Measurements from ENCODE around the gene AKNA.

AKNA gene

DNA sequence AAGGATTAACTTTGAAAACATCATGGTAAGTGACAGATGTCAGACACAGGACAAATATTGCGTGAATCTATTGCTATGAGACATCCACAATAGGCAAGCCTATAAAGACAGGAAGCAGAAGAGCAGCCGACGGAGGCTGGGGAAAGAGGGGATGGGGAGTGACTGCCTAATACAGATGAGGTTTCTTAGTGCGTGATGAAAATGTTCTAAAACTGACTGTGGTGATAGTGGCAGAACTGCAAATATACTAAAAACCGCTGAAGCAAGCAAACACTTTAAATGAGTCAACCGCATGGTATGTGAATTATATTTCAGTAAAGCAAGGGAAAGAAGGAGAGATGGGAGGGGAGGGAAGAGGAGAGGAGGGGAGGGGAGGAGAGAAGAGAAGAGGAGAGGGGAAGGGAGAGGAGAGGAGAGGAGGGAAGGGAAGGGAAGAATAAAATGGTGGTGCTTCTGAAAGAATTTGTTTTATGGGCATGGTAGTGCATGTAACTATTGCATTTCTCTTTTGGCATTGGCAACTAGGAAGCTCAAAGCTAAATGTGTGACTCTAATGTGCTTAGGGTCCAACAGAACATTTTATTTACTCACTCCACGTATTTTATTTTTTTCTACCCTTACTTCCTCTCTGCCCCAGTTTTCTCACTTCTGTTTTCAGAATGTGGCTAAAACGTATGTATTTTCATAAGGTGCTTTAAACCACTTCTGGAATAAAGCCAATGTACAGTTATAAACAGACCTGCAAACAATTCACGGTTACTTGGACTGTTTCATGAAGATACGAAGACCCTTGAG, 21.3 kb downstream of the AKNA start:
- H3K36me3 ChIP-seq, result peaks cover 54 to 84% (median 77%) of the 10 kb centered on the region in 3 donors
- DNase-seq, result no peak
- H3K27me3 ChIP-seq, result no peaks in the 10 kb centered on the region
- no peak overlapping the region for H3K4me3 ChIP-seq
- H3K9me3 ChIP-seq, result no peaks in the 10 kb centered on the region
- intact Hi-C loops (cut with DNase I; ENCODE audit: low total_unique reads), result no loop called here
- H3K27ac ChIP-seq, result peak overlapping the region; percentile 49 to 57
- H3K4me1 ChIP-seq, result peaks cover 0 to 20% (median 15%) of the 10 kb centered on the region in 4 donors
- TF ChIP-seq, protein P1, sequence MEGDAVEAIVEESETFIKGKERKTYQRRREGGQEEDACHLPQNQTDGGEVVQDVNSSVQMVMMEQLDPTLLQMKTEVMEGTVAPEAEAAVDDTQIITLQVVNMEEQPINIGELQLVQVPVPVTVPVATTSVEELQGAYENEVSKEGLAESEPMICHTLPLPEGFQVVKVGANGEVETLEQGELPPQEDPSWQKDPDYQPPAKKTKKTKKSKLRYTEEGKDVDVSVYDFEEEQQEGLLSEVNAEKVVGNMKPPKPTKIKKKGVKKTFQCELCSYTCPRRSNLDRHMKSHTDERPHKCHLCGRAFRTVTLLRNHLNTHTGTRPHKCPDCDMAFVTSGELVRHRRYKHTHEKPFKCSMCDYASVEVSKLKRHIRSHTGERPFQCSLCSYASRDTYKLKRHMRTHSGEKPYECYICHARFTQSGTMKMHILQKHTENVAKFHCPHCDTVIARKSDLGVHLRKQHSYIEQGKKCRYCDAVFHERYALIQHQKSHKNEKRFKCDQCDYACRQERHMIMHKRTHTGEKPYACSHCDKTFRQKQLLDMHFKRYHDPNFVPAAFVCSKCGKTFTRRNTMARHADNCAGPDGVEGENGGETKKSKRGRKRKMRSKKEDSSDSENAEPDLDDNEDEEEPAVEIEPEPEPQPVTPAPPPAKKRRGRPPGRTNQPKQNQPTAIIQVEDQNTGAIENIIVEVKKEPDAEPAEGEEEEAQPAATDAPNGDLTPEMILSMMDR (IDR thresholded peaks at IDR 0.05), result no peak

DNA sequence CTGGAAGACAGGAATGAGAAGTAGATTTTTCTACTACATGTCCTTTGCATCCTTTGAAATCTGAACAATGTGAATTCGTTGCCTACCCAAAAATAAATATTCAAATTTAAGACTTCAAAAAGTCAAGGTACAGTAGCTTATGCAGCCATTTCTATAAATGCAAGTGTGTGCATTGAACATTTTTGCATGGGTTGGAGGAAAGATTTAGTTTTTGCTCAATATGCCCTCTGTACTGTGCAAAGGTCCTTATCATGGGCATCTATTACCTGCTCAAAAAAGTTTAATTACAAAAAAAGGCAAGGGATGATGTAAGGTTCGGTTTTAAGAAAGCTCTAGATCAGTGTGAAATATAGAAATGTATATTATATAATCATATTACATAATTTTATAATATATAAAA, 22.6 kb downstream of the AKNA start:
- Histone ChIP-seq H3K27ac (no peak overlapping the region), H3K9me3 (no peaks in the 10 kb centered on the region), H3K4me1 (peaks cover 0 to 20% (median 15%) of the 10 kb centered on the region in 4 donors), H3K4me3 (no peak overlapping the region), H3K36me3 (peaks cover 67 to 84% (median 78%) of the 10 kb centered on the region in 3 donors), H3K27me3 (no peaks in the 10 kb centered on the region)
- no peak for DNase-seq
- intact Hi-C loops (cut with DNase I; ENCODE audit: low total_unique reads), result no loop called here
- TF ChIP-seq, protein P1 (IDR thresholded peaks at IDR 0.05), result no peak

DNA sequence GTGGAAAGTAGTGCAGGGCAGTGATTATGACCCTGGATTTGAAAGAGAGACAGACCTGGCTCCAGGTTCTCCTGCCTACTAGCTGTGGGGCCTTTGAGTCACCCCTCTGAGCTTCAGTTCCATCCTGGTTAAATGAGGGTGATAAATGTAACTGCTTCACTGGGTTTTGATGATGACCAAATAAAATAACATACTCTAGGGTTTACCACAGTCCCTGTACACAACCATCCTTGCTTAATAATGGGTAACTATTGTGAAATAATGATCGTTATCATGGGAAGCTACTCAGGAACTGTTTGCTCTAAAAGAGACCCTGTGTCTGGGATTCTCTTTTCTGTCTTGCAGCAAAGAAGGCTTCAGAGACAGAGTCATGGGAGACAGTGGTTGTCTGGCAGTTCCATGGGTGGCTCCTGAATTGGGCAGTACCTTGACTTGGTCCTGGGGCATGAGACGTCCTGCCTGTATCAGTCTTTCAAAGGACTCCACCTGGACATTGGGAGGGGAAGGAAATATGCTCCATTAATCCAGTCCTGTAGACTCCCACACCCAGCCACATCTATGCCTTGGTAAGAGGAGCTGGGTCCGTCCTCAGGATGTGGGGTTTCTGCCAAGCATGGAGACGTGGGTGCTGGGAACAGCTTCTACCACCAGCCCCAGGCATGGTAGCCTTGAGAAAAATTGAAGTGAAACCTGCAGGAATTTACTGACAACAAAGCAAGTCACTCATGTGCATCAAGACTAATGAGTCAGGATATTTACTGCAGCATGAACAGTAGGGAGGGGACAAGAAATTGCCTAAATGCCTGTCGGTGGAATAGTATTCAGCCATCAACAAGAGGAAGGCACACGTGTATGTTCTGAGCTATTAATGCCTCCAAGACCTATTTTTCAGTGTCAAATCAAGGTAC, 23.4 kb downstream of the AKNA start:
- DNase-seq, result no peak
- H3K27me3 ChIP-seq, result no peaks in the 10 kb centered on the region
- intact Hi-C loops (cut with DNase I; ENCODE audit: low total_unique reads), result no loop called here
- peaks cover 0 to 20% (median 15%) of the 10 kb centered on the region in 4 donors for H3K4me1 ChIP-seq
- TF ChIP-seq, protein P1 (IDR thresholded peaks at IDR 0.05), result no peak
- H3K9me3 ChIP-seq, result no peaks in the 10 kb centered on the region
- no peak overlapping the region for H3K4me3 ChIP-seq
- H3K36me3 ChIP-seq, result peaks cover 75 to 87% (median 81%) of the 10 kb centered on the region in 3 donors
- H3K27ac ChIP-seq, result peak overlapping the region in 1 of 2 donors; percentile 24

DNA sequence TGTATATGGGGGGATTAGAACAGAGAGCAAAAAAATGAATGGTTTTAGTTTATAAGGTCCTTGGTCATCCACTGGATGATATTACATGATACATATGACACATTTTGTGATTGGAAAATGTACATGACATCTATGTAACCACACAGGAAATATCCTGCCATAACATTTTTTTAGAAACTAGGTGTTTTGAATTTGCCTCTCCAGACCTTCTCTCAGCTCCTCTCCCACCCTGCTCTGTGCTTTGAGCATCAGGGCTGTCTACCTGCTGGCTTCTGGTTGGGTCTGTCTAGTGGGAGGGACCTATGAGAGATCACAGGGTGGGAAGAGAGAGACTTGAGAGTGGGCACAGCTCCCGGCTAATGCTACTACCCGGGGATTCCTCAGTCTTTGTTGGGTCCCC, 24.4 kb downstream of the AKNA start:
- no peaks in the 10 kb centered on the region for H3K27me3 ChIP-seq
- intact Hi-C loops (cut with DNase I; ENCODE audit: low total_unique reads), result no loop called here
- TF ChIP-seq, protein P1 (IDR thresholded peaks at IDR 0.05), result no peak
- H3K36me3 ChIP-seq, result peaks cover 81 to 94% (median 83%) of the 10 kb centered on the region in 3 donors
- H3K27ac ChIP-seq, result peak overlapping the region in 1 of 2 donors; percentile 24
- DNase-seq, result no peak
- H3K4me1 ChIP-seq, result peaks cover 0 to 20% (median 15%) of the 10 kb centered on the region in 4 donors
- no peak overlapping the region for H3K4me3 ChIP-seq
- H3K9me3 ChIP-seq, result no peaks in the 10 kb centered on the region

DNA sequence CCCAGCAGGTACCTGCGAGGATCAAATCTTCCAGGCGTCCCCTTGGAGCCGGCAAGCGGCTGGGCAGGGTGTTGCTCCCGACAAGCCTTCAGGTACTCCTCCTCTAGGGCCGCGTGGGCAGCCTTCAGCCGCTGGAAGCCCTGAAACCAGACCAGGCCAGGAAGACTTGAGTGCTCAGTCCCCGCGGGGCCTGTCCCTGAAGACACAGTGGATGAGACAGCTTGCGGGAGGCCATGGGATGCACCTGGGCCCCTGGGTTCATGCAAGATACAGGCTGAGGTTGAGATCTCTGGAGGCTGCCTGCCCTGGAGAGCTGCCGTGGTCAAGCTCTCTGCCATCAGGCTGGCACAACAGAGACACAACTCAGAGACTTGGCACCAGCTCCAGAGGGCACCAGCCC, 25.4 kb downstream of the AKNA start:
- no peaks in the 10 kb centered on the region for H3K9me3 ChIP-seq
- H3K36me3 ChIP-seq, result peaks cover 81 to 94% (median 83%) of the 10 kb centered on the region in 3 donors
- TF ChIP-seq, protein P1 (IDR thresholded peaks at IDR 0.05), result no peak
- no peak for DNase-seq
- H3K4me1 ChIP-seq, result peaks cover 0 to 17% (median 15%) of the 10 kb centered on the region in 4 donors
- H3K4me3 ChIP-seq, result no peak overlapping the region
- H3K27me3 ChIP-seq, result no peaks in the 10 kb centered on the region
- no peak overlapping the region for H3K27ac ChIP-seq
- intact Hi-C loops (cut with DNase I; ENCODE audit: low total_unique reads), result no loop called here

Data from tibial artery (tissue), 4 donors.